Endothelial cell of hepatic sinusoid (primary cell): ENCODE data around the gene FAM13A.
"Not testable (repeated sequence)": the region's sequence is repeated elsewhere in the genome, so short reads cannot be mapped to it uniquely, and the experiment has no call there.

Experiments
- in situ Hi-C: cut with HindIII; loops from 2 replicates; pipeline ENCODE4 v1.10.0; 2017; ENCODE audit warnings: low sequenced_read_pairs

FAM13A gene

GRCh38 chr4:88865046-88865445 lies 191.9 kb downstream of the FAM13A start:
- in situ Hi-C loops = no loop called here

- in situ Hi-C loops = no loop called here
Measured at GRCh38 chr4:88860586-88860985, 196.4 kb downstream of the FAM13A start.

DNA sequence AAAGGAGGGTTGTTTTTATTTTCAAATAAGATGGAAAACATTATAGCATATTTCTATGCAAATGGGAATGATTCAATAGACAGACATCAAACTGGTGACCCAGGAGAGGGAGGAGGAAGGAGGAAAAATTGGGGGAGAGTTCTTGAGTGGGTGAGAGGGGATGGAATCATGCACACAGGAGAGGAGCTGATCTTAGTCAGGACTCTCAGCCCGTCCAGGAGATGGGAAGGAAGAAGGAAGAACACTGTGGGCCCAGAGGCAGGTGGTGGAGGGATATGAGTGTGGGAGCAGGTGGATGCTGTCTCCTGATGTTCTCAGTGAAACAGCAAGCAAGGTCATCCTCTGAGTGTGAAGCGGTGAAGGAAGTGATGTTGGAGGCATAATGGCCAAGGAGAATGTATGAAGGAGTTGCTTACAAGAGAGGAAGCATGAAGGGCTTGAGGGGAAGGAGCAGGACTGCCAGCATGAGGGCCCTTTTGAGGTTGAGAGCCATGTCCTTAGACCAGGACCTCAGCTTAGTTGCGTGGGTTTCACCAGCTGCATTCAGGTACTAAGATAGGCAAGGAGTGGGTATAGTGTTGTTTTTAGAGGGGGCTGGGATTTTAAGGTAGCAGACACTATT lies 197.7 kb downstream of the FAM13A start:
- in situ Hi-C loops = no loop called here

DNA sequence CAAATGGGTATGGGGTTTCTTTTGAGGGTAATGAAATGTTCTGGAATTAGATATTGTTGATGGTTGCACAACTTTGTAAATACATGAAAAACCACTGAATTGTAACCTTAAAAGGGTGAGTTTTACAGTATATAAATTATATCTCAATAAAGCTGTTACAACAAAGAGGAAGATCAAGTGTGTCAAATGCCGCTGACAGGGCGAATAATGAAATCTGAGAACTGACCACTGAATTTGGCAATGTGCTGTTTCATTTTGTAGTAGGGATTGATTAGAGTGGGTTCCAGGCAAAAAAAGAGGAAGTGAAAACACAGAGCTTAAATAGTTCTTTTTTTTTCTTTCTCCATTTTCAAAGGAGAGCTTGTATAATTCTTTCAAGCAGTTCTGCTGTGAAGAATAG lies 198.2 kb downstream of the FAM13A start:
- in situ Hi-C loops = no loop called here

DNA sequence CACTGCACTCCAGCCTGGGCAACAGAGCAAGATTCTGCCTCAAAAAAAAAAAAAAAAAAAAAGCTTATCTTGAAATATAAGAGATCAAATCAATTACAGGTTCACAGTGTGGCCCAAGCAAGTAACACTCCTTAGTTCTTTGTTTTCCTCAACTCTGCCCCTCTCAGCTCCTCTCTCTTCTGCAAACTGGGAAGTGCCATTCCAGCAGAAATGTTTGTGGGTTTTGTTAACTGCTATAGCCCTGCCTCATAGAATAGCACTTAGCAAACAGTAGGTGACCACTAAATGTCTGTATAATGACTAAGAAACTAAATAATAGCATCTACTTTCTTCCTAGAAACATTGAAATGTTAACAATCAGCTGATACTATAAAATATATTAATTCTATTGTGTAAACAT lies 199.4 kb downstream of the FAM13A start:
- in situ Hi-C loops = no loop called here

DNA sequence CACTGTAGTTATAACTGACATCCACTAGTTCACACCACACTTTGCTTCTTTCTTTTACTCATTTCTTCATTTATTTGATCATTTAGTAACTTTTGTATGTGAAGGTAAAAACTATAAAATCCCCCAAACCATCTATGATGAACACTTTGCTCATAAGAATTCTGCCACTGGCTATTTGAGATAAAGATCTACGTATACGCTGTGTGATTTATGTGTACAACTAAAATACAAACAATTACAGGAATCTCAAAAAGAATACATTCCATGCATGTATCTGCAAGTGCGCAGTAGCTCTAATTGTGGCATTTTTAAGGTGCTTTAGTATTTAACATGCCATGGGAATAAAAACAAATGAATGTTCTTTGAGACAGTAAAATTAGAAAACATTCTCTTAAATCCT lies 202.5 kb downstream of the FAM13A start:
- in situ Hi-C loops = no loop called here

GRCh38 chr4:88853583-88853982 lies 203.4 kb downstream of the FAM13A start:
- in situ Hi-C loops = not testable (repeated sequence)

GRCh38 chr4:88846206-88846790 lies 210.7 kb downstream of the FAM13A start:
- in situ Hi-C loops = no loop called here

DNA sequence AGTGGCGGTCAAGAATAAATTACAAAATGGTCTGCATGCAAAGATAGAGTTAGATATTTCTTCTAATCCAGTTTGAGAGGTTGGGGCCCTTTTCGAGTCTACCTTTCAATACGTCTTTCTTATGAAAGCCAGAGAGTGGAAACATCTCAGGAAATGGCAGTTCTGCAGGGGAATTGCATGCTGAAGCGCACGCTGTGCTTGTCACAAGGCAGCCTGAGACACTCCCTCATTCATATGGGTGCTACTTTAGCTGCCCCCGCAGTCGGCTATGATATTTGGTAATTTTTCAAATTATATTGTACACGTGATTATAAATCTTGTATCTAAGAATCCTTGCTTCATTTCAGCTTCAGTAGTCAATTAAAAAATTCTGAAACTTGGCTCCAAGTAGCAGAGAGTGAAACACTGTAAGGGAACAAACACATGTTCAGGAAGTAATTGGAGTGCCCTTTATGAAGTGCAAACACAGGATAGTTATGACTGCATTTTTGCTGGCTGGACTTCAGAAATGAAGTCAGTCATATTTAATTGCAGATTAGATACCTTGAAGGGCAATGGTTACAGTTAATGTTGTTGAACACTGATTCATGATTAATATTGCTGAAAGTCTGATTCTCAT lies 213.8 kb downstream of the FAM13A start:
- in situ Hi-C loops = no loop called here

DNA sequence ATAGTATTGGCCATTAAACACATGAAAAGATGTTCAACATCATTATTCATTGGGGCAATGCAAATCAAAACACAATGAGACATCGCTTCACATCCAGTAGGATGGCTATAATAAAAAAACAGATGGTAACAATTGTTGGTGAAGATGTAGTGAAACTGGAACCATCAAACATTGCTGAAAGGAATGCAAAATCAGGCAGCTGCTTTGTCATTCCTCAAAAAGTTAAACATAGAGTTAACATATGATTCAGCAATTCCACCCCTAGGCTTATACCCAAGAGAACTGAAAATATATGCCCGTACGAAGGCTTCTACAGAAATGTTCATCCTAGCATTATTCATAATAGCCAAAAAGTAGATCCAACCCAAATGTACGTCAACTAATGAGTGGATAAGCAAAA lies 215.3 kb downstream of the FAM13A start:
- in situ Hi-C loops = no loop called here

- in situ Hi-C loops = no loop called here
Measured at GRCh38 chr4:88836216-88836615, 220.8 kb downstream of the FAM13A start.

DNA sequence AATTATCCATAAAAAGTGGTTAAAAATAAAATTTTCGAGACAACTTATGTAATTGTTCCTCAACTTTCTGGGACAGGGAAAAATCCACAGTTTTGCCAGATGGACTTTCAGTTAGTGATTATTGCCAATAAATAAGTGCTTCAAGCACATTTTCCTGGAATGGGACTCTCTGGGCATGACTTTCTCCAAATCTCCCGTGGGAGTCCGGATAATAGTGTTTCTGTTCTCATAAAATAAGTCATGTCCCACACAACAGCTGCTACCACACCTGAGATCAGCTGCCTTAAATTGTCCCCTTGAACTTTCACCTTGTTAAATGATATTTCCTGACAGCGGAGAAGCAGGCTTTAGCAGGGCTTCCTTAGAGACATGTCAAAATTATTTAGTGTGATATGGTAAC lies 226.0 kb downstream of the FAM13A start:
- in situ Hi-C loops = no loop called here

- in situ Hi-C loops = no loop called here
Measured at GRCh38 chr4:88830598-88830997, 226.4 kb downstream of the FAM13A start.

- in situ Hi-C loops = no loop called here
Measured at GRCh38 chr4:88828842-88829571, 228.0 kb downstream of the FAM13A start.

DNA sequence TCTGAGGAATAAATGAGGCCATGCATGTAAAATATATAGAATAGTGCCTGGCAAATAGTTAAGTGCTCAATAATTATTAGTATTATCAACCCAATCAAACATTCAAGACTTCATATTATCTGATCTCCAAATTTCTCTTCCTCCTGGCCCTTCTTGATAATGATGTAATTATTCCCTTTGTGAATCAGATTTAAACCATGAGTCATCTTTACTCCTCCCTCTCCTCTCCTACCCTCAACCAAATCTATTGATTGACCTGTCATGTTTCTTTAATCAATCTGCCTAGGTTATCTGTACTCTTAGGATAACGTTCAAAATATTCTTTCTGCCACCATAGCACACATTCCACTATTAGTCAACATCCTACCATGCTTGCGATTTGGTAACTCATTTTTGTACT lies 229.5 kb downstream of the FAM13A start:
- in situ Hi-C loops = no loop called here

GRCh38 chr4:88826771-88827170 lies 230.2 kb downstream of the FAM13A start:
- in situ Hi-C loops = no loop called here

DNA sequence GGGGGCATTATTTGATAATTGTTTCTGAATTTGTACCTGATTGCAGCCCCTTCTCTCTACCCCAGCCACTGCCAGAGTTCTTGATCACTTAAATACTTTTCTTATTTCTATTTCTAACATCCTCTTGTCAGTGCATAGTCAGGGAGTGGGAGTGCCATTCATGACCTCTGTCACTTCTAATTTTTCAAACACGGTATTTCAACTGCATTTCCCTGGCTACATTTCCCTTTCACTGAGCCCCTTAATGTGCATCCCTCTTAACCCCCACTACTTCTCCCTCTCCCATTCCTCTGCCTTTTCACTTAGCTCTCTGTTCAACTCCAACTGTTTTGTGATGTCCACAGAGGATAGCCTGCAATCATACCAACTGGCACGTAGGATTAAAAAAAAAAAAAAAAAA lies 231.1 kb downstream of the FAM13A start:
- in situ Hi-C loops = no loop called here

DNA sequence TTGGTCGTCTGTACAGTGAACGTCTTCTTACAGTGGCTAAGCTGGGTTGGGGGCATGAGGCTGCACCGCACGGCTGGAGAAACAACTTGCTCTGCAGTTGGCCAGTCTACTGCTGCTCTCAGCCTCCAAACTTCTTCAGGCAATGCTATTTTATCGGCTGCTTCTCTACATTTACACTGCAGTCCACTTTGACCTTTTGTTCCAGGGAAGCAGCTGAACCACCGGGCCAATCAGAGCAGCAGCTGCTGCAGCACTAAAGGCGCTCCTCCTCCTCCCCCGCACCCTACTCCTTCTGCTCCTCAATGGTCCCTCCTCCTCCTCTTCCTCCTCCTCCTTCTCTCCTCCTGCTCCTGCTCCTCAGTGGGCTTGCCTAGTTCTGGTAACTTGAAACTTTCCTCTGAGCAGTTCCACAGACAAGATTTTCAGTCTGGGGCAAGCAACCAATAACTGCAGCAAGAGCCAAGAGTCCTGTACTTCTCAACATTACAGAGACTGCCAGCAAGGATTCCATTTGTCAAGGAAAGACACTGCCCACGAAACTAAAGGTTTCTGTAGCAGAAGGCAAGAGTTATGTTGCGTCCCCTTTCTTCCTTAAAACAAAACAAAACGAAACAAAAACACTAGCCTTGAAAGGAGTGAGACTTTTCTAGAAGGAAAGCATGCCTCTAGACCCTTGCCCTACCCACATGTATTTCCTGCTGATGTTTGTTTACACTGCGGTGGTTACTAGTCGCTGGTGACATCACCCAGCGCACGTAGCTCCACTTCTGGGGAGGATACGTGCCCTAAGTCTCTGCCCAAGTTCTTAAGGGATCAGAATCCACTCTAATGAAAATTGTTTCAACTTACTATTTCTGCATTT lies 233.7 kb downstream of the FAM13A start:
- in situ Hi-C loops = no loop called here

DNA sequence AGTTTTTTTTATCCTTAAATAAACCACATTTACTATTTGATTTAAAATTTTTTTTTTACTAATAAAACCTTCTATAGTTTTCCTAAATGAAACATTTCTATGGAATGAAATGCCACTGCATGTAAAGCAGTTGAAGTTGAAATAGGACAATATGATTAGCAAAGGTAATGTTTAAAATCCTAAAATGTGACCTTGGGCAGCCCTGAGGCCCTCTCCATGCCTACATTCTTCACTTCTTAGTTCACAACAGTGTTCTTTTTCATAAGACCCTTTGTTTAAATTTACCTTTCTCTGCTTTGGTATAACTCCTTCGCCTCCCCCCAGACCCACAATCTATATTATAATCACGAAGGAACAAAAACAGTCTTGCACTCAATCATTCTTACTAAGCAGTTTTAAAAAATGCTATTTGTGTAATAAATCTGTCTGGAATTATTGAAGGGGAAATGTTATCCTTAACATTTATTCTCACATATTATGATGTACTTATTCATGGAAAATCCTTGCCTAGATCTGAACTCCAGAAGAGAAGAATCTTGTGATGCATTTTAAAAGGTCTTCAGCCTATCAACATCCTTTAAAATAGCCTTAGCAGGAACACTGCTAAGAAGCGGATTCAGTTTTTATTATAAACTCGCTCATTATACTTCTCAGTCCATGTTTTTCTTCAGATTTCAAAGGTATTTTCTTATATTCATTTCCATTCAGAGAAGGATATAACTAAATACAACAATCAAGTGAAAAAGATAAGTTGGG lies 234.8 kb downstream of the FAM13A start:
- in situ Hi-C loops = no loop called here

GRCh38 chr4:88821522-88821921 lies 235.5 kb downstream of the FAM13A start:
- in situ Hi-C loops = no loop called here
